HG03571 (cell line): Measurements from ENCODE around the gene TMEM37.

Experiments used
- ATAC-seq: cut with Tn5 transposase; IDR thresholded peaks from one replicate; pipeline ENCODE4 v1.9.1; 2021; ENCODE audit not compliant: unreplicated experiment

The TMEM37 gene

GRCh38 chr2:119453972-119454593 lies 22.4 kb downstream of the TMEM37 start:
- no peak for ATAC-seq

GRCh38 chr2:119455066-119455718 lies 23.5 kb downstream of the TMEM37 start:
- no peak for ATAC-seq

- ATAC-seq: no peak
Measured at GRCh38 chr2:119460076-119460475, 28.4 kb downstream of the TMEM37 start.

- no peak for ATAC-seq
Measured at GRCh38 chr2:119461811-119462210, 30.2 kb downstream of the TMEM37 start.

GRCh38 chr2:119462574-119462973 lies 30.9 kb downstream of the TMEM37 start:
- ATAC-seq: no peak

- no peak for ATAC-seq
Measured at GRCh38 chr2:119463136-119463535, 31.5 kb downstream of the TMEM37 start.

GRCh38 chr2:119463990-119464389 lies 32.3 kb downstream of the TMEM37 start:
- ATAC-seq: no peak

GRCh38 chr2:119464981-119465380 lies 33.3 kb downstream of the TMEM37 start:
- no peak for ATAC-seq

- no peak for ATAC-seq
Measured at GRCh38 chr2:119465687-119466086, 34.0 kb downstream of the TMEM37 start.

- ATAC-seq: no peak
Measured at GRCh38 chr2:119466373-119466772, 34.7 kb downstream of the TMEM37 start.

GRCh38 chr2:119468154-119468955 lies 36.7 kb downstream of the TMEM37 start:
- no peak for ATAC-seq

- ATAC-seq: no peak
Measured at GRCh38 chr2:119469131-119469530, 37.5 kb downstream of the TMEM37 start.

- ATAC-seq: no peak
Measured at GRCh38 chr2:119469661-119470297, 38.1 kb downstream of the TMEM37 start.

- ATAC-seq: no peak
Measured at GRCh38 chr2:119472749-119473148, 41.1 kb downstream of the TMEM37 start.

GRCh38 chr2:119473621-119474370 lies 42.1 kb downstream of the TMEM37 start:
- ATAC-seq: no peak

- no peak for ATAC-seq
Measured at GRCh38 chr2:119474371-119475224, 42.9 kb downstream of the TMEM37 start.

GRCh38 chr2:119475225-119475856 lies 43.7 kb downstream of the TMEM37 start:
- no peak for ATAC-seq

GRCh38 chr2:119475857-119476244 lies 44.2 kb downstream of the TMEM37 start:
- ATAC-seq: no peak

- peak; percentile 66 for ATAC-seq
Measured at GRCh38 chr2:119476301-119477112, 44.9 kb downstream of the TMEM37 start.
